Measurements from ENCODE around the gene ZGPAT.

Gene ZGPAT

DNA sequence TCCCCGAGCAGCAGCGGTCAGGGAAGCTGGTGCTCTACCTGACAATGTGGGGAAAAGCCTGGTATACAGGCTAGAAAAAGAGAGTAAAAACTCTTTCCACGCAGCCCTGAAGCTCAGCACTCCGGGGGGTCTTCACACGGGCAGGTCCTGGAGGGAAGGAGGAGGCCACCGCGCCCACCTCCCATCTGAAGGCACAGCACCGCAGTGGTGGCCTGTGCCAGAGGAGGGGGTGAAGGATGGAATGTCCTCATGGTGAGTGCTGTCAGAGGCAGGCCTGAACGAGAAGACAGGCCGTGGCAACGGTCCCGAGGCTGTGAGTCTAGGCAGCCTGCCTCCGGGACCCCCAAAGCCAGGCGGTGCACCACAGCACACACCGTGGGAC, 37.6 kb downstream of the ZGPAT start:
- DNase-seq (ENCODE audit: low spot score) = no peak

DNA sequence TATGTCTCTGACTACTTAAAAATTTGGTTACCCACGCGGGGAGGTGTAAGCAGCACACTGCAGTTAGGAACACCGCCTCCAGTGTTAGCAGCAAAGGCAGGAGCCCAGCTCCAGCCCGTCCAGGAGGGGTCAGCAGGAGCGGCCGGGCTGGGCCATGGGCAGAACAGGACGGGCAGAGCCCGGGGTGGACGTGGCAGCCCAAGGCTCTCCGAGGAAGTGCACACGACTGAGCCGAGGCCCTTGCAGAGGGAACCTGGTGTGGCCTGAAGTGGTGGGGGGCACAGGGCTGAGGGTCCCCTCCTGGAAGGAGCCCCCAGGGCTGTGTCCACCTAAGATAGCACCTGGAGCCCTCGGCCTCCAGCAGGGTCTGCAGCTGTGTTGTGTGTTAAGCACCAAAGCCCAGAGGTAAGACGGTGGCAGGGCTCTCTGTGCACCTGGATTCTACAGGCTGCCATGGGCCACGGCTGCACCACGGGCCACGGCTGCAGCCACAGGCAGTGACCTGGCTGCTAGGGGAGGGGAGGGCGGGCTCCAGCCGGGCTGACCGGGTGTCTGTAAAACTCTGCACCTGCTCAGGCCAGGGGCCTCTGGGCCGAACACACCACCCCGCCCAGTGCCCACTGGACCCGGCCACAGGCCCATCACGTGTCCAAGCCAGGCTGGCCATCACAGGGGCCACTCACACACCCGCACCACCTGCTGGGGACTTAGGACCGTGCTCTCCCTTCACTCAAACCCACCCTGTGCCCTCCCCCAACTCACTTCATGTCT, 38.3 kb downstream of the ZGPAT start:
- no peak for DNase-seq (ENCODE audit: low spot score)

DNA sequence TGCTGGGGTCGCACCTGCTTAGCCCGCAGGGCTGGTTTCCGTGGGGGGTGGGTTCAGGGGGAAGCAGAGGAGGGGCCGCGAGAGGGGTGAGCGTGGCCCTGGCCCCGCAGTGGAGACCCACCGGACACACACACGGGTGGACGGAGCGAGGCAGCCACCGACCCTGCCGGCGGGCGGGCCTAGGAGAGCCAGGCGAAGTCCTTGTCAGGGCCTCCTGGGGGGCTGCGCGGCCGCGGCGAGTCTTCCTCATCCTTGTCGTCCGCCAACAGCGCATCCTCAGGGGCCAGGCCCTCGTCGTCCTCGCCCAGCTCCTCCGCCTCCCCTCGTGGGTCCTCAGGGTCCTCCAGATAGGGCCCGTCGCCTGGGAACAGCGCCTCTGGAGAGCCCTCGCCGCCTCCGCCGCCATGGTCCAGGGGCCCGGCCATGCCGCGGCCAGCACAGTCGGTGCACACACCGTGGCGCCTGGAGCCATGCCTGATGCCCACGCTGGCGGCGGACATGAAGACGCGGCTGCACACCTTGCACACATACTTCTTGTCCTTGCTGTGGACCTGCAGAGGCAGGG, 39.0 kb downstream of the ZGPAT start:
- DNase-seq (ENCODE audit: low spot score) = no peak

DNA sequence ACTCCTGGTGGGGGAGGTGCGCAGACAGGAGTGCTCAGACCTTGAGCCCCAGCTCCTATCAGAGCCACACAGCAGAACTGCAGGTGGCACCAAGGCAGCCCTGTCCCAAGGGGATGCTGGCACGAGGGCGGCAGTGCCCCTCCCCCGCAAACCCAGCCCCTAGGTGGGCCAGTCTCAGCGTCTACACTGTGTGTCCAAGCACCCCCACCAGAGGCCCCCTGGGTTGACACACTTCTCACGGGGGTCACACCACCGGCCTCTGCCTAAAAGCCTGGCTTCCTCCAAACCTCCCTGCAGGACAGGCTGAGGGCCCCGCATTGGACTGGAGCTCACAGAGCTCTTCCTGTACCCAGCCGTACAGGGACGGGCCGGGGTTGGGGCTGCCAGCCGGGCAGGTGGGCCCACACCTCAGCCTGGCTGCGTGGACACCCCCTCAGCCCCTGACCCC, 39.8 kb downstream of the ZGPAT start:
- no peak for DNase-seq (ENCODE audit: low spot score)

DNA sequence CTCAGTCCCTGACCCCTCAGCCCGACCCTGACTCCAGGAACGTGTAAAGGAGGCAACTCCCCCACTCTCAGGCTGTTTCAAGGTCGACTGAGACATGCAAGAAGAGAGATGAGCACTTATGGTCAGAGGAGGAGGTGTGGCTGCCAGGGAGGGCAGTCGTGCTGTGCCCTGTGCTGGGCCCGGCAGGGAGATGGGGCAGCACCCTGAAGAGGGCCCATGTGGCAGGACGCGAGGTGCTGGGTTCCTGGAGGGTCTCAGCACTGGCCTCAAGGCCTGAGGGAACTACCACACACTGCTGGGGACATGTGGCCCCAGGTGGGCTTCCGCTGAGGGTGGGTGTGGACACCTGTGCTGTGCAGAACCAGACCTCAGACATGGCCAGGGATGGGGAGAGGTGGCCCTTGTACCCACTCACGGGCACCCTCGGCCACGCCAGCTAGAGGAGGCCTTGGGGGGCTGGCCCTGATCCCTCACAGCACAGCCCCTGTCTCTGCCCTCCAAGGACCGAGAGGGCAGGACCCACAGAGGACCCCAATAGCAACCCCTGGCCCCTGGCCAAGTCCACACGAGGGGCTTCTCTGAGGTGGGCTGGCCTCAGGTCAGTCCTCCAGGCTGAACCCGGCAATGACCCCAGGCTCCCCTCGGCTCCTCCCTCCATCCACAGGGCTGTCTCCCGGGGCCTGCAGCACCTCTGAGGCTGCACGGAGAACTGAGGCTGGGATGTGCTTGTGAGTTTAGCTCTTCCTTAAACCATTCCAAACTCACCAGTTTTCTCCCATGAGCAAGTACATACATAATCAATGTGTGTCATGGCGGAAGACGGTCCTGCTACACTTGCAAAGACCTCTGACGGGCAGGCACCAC, 40.5 kb downstream of the ZGPAT start:
- DNase-seq (ENCODE audit: low spot score) = no peak

DNA sequence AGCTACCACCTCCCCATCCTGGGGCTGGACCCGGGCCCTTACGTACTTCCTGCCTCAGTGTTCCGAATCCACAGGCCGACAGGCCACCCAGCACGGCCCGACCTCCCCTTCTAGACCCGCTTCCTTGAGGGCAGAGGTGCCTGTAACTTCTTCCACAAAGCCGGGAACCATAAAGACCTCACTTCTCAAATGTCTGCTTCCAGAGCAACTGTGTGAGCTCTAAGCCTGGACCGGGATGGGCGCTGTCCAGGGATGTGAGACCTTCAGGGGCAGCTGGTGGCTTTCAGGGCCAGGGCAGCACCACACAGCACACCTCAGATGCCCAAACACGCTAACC, 41.1 kb downstream of the ZGPAT start:
- no peak for DNase-seq (ENCODE audit: low spot score)

DNA sequence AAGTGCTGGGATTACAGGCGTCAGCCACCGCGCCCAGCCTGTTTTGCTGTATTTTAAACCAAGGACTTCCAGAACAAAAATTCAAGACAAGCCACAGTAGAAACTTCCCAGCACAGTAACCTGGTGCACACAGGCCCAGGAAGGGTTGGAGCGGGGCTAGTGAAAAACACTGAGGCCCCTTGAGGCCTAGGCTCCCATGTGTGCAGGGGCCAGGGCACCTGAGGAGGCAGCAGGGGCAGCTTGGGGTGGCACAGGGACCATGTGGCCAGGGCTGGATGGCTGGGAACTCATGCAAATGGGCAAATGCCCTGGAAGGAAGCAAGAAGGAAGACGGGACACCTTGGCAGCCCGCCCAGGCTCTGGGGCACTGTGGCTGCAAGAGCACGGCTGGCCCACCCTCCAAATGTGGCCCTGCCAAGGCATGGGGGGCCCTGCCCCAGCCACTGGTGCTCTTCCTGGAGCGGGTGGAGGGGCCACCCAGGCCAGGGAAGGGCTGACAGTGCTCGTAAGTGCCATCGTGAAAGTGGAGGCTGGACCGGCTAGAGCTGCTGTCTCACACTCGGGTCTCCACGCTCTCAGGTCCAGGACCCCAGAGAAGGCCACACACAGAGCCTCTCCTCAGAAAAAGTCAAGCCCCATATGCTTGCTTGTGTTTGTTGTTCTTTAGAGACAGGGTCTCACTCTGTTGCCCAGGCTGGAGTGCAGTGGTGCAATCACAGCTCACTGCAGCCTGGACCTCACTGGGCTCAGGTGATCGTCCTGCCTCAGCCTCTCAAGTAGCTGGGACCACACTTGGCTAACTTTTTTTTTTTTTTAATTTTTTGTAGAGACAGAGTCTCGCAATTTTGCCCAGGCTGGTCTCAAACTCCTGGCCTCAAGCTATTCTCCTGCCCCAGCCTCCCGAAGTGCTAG, 42.0 kb downstream of the ZGPAT start:
- DNase-seq (ENCODE audit: low spot score) = no peak

DNA sequence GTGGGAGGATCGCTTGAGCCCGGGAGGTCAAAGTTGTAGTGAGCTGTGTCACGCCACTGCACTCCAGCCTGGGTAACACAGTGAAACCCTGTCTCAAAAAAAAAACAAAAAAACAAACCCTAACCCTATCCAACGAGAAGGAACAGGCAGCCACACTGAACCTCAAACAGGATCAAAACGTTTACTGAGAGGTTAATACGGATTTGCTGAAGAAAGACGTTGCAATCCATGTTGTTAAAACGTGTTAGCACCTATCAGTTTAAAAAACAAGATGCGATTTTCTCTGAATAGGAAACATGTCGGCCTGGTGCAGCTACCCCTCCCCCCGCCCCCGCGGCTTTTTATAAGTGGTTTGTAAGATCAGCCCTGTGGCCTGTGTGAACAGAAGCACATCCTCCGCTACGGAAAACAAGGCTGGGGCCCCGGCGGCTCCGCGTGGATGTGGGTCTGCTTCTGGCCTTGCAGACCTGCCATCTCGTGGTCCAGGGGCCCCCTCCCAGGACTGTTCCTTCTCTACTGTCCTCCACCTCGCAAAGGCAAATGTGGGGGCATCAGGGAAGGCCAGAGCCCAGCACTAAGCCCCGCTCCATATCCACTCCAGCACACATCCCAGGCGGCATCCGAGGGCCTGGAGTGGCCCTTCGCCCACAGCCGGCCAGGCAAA, 43.1 kb downstream of the ZGPAT start:
- no peak for DNase-seq (ENCODE audit: low spot score)

DNA sequence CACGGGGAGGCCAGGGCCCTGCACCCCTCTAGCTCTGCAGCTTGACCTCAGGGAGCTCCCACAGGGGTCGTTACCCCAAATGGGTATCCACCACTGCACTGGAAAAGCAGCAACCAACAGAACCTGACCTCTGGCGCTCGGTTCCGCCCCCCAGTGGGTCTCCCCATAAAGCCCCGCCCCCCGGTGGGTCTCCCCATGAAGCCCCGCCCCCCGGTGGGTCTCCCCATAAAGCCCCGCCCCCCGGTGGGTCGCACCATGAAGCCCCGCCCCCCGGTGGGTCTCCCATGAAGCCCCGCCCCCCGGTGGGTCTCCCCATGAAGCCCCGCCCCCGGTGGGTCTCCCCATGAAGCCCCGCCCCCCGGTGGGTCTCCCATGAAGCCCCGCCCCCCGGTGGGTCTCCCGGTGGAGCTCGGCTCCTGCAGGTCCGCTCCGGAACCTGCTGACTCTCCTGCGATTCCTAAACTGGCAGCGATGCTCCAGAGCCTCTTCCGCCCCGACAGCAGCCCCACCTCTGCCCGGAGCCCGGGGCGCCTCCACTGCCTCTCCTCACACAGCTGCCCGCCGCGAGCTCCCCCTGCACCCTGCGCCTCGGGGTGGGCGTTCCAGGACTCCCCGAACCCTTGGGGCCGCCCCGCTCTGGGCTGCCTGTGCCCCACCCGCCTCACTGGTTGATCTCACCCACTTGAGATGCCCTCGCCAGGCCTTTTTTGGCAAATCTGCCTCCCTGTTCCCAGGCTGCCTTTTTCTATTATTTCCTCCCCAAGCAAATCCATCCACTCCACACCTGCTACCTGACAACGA, 43.8 kb downstream of the ZGPAT start:
- no peak for DNase-seq (ENCODE audit: low spot score)

DNA sequence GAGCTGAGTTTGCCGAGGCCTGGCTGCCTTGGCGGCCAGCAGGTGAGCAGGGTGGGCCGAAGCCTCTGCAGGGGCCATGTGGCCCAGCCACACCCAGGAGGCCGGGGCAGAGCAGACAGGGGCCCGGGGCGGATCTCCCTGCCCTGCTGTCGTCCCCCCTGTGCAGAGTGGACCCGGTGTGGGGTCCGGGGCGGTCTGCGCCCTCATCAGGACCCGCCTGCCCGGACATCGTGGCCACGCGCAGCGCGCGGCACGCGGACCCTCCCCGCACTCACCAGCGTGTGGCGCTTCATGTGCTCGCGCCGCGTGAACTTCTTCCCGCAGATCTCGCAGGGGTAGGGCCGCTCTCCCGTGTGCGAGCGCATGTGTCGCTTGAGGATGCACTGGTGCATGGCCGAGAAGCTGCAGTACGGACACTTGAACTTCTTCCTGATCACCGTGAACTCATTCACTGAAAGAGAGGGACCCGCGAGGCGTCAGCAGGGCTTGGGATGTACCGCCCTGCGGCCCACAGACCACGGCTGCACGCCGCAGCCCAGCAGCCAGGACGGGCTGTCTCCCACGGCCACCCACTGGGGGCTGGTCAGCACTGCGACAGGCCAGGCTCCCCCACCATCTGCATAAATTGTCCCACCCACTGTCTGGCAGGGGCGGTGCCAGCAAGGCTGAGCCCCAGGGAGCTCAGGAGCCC, 44.7 kb downstream of the ZGPAT start:
- no peak for DNase-seq (ENCODE audit: low spot score)

DNA sequence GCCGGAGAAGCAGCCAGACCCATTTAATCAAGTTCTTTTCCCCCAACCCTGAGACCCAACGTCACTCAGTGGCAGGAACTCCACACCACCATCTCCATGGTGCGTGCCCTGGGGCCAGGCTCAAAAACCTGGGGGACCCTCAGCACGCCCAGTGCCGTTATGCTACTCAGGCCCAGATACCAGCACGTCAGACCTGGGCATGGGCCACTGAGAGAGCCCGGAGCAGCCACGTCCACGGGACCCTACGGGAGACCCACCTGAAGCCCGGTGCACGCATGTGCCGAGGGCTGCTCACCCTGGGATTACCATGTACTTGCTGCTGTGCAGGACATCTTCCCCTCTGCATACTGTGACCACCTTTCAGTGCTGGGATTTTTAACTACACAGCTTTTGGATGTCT, 45.5 kb downstream of the ZGPAT start:
- DNase-seq (ENCODE audit: low spot score) = no peak

DNA sequence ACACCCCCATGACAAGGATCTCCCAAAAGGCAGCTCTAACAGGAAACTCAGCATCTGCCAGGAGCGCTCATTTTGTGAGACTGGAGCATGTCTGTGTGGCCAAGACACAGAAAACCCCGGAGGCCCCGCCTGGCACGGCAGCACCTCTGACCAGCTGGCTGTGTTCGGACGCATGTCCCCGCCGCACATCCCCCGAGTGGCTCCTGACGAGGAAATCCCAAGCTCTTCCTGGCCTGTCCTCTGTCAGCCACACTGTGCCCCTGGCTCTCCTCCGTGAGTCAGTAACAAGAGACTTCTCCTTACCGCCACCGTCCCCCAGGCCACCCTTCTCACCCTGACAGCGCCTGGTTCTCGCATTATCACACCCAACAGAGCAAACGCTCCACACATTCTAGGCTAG, 46.2 kb downstream of the ZGPAT start:
- no peak for DNase-seq (ENCODE audit: low spot score)

DNA sequence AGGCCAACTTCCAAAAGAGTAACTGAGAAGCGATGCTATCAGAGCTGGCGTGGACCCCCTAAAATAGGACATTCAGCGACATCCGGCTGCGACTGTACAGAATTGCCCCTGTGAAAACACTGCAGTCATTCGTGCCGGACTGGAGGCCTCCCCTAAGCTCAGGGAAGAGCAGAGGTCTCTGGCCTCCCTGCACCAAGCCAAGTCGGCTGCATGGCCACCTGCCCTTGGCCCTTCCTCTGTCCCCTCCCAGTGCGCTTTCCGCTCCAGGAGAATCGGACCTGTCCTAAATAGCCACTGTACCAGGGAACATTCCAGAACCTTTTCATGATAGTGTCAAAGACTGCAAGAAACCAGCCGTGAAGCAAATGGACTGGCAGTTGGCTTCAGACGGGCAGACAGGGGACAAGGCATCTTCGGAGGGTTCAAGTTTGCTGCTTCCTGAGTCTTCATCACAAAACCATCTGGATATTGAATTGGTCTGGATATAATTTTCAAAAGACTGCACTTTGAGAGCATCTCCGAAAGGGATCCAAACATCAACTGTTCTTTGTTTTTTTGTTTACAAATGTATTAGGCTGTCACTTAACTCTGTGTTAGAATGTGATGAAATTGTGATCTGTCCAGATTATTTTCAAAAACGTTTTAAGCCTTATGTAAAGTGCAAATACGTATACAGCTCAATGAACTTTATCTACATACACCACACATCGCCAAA, 48.3 kb downstream of the ZGPAT start:
- no peak for DNase-seq (ENCODE audit: low spot score)

DNA sequence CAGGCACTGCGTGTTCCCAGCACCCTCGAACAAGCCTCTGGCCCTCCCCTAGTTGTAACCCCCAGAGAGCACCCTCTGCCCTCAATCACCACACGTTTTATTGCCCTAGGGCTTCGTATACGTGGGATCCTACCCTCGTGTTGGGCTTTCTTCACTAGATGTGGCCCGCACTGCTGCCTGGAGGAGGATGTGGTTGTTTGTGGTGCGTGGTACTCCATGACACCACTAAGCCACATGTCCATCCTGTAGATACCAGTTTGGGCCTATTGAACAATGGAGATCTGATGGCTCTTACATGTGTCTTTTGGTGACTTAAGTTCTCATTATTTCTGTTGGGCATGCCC, 48.8 kb downstream of the ZGPAT start:
- no peak for DNase-seq (ENCODE audit: low spot score)

DNA sequence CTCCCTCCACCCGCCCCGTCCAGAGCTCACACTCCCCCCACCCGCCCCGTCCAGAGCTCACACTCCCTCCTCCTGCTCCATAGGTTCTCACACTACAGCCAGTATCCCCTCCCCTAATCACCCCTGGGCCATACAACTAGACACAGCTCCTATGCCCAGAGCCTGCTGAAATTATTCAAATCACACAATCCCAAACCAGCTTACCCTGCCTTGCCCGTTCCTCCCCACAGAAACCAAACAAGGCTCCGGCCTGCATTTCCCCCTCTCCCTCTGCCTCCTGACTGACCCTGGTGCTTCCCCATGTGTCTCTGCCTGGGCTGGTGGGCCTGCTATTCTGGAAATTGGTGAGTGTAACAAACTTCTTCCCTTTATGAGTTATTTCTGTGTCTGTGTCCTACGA, 50.3 kb downstream of the ZGPAT start:
- DNase-seq (ENCODE audit: low spot score) = no peak

DNA sequence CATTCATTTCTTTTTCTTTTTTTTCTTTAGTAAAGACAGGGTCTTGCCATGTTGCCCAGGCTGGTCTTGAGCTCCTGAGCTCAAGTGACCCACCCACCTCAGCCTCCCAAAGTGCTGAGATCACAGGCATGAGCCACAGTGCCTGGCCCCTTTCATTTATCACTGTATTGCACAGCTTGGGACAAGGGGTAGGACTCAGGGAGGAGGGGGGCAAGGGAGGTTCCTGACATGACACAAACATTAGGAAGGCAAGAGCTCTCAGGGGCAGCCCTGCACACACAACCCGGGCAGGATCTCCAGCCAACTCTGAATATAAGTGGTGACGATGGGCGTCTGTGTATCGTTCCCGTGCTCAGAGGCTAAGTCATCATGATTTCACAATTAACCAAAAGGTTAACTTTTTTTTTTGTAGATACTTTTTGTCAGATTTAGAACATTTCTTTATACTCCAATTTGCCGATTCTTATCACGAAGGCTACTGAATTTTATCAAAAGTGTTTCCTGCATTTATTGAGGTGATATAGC, 51.6 kb downstream of the ZGPAT start:
- DNase-seq (ENCODE audit: low spot score) = no peak

DNA sequence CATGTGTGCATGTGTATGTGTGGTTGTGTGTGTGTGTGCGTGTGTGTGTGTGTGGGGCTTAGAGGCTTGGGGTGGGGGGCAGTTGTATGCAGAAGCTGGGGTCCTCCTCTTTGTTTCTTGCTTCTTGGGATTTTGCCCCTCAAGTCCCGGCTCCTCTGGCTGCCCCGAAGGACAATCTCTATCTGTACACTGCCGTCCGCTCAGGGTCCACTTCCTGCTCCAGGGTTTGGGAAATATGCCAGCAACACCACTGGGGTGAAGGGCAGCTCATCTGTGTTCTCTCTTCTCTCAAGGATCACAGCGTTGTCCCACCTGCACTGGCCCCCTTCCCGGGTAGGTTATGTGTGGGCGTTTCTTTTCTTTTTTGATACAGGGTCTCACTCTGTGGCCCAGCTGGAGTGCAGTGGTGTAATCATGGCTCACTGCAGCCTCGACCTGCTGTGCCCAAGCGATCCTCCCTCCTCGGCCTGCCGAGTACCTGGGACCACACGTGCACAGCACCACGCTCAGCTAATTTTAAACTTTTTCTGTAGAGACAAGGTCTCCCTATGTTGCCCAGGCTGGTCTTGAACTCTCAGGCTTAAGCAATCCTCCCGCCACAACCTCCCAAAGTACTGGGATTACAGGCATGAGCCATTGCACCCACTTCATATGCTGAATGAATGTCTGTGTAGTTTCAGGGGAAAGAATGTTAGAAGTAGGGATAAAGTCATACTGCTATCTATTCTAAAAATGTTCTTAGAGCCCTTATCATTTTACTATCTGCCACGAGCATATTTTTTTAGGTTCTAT, 57.4 kb downstream of the ZGPAT start:
- DNase-seq (ENCODE audit: low spot score) = no peak

DNA sequence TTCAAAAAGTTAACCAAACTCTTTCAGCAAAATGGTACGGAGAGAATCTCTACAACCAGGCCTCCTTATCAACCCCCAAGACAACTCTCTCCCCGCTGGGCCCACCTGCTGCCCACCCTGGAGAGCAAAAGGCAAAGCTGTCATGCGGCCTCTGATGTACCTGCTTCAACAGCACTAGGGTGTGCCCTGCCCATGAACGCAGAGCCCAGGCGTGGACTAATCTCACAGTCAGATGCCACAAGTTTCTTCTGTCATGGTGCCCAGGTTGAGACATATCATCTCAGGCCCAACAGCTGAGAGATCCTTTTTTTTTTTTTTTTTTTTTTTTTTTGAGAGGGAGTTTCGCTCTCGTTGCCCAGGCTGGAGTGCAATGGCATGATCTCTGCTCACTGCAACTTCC, 58.1 kb downstream of the ZGPAT start:
- DNase-seq (ENCODE audit: low spot score) = no peak

Data from LoVo (cell line).